ENCODE results near the gene FUBP3. TPM values are rescaled to one million over a fixed set of nuclear protein-coding genes. Genes with fewer than 3 reads are reported as not detected.

The FUBP3 gene
- total RNA-seq, 1 experiment from 2014 or later, result 73.7 TPM

- Histone ChIP-seq H3K4me2 (ENCODE audit: low read length) (no peak overlapping the region), H3K9ac (ENCODE audit: low read length) (no peak overlapping the region), H4K20me1 (ENCODE audit: insufficient read depth) (peaks cover 8% of the 10 kb centered on the region; the same call in 1 of the 2 replicates), H3K9me2 (ENCODE audit: insufficient read depth) (no peaks in the 10 kb centered on the region), H3K4me1 (ENCODE audit: control insufficient read depth in 1 of 2, insufficient read depth in 2 of 2, low read length in 2 of 2) (no peaks in the 10 kb centered on the region), H3K9me3 (ENCODE audit: control insufficient read depth in 1 of 2, insufficient read depth in 1 of 2, low read depth in 1 of 2, low read length in 2 of 2) (no peaks in the 10 kb centered on the region), H2AFZ (ENCODE audit: low read depth, low read length, poor library complexity, severe bottlenecking) (no peak overlapping the region), H3K36me3 (ENCODE audit: control insufficient read depth in 1 of 2, insufficient read depth in 2 of 2, low read length in 2 of 2) (peaks cover 2% of the 10 kb centered on the region in 2 experiments; a peak in 2 of 4 replicates), H3K27ac (ENCODE audit: low read depth, low read length) (no peak overlapping the region), H3K79me2 (ENCODE audit: insufficient read depth, low read length) (peaks cover 93% of the 10 kb centered on the region), H3K27me3 (ENCODE audit: insufficient read depth, low read length) (no peaks in the 10 kb centered on the region), H3K4me3 (replicated peaks in 1 of 2; ENCODE audit: low read depth in 1 of 2, low read length in 2 of 2) (no peak overlapping the region)
- intact Hi-C loops (cut with micrococcal nuclease), result no loop called here
- BruUV-seq (replicated peaks), result no TSS peak
- TF ChIP-seq ATF3 (IDR thresholded peaks at IDR 0.05) (no peak), CBX3 (IDR thresholded peaks at IDR 0.05; ENCODE audit: low read depth) (no peak), ZBTB33 (IDR thresholded peaks at IDR 0.05; ENCODE audit: extremely low read depth, insufficient replicate concordance, low read length) (no peak), TCF7L2 (IDR thresholded peaks at IDR 0.05; ENCODE audit: borderline replicate concordance, extremely low read depth, insufficient read depth, insufficient read length) (no peak), EZH2phosphoT487 (IDR thresholded peaks at IDR 0.05; ENCODE audit: borderline replicate concordance) (no peak), EGR1 (IDR thresholded peaks at IDR 0.05; ENCODE audit: low read depth) (no peak), ZNF274 (IDR thresholded peaks at IDR 0.05; ENCODE audit: low read depth, low read length) (no peak), POLR2A (IDR thresholded peaks at IDR 0.05; ENCODE audit: borderline replicate concordance, extremely low read depth, insufficient read depth, insufficient read length) (no peak), CEBPB (IDR thresholded peaks at IDR 0.05; ENCODE audit: low read depth) (no peak), JUND (IDR thresholded peaks at IDR 0.05) (no peak), EZH2 (IDR thresholded peaks at IDR 0.05) (no peak), RAD21 (IDR thresholded peaks at IDR 0.05; ENCODE audit: low read depth) (no peak), POLR2AphosphoS5 (IDR thresholded peaks at IDR 0.05; ENCODE audit: low read depth, low read length) (no peak), SIN3A (IDR thresholded peaks at IDR 0.05; ENCODE audit: low read depth) (no peak), SP1 (IDR thresholded peaks at IDR 0.05; ENCODE audit: low read depth) (no peak), YY1 (IDR thresholded peaks at IDR 0.05; ENCODE audit: extremely low read depth, insufficient replicate concordance, low read depth, low read length) (no peak), SRF (IDR thresholded peaks at IDR 0.05; ENCODE audit: low read depth) (no peak), ELF1 (IDR thresholded peaks at IDR 0.05; ENCODE audit: borderline replicate concordance, low read depth) (no peak), ZFX (IDR thresholded peaks at IDR 0.05) (no peak), FOSL1 (IDR thresholded peaks at IDR 0.05; ENCODE audit: low read depth) (no peak)
- ATAC-seq, result no peak
- RAD21 ChIA-PET (ENCODE audit: low non-redundant PET in 1 of 2, low total read pairs in 2 of 2, uncharacterized antibody in 2 of 2, unreplicated experiment in 2 of 2), result no interaction called here
- POLR2A ChIA-PET, result no interaction called here
- DNase-seq (ENCODE audit: low read depth, low spot score), result no peak
- CTCF ChIA-PET, result no interaction called here
Measured at GRCh38 chr9:130590305-130590704, 10.9 kb downstream of the FUBP3 start.

Measured in HCT116 (cell line).